ENCODE data around the gene CCDC93. TPM values are rescaled to one million over a fixed set of nuclear protein-coding genes. Genes with fewer than 3 reads are reported as not detected.
"Not testable (repeated sequence)": the region's sequence is repeated elsewhere in the genome, so short reads cannot be mapped to it uniquely, and the experiment has no call there.

CCDC93 gene
- total RNA-seq, 1 experiment from 2014 or later: 31.5 TPM

GRCh38 chr2:118019821-118020220 is 6.0 kb upstream of the CCDC93 start:
- TF ChIP-seq POLR2AphosphoS5 (IDR thresholded peaks at IDR 0.05; ENCODE audit: low read depth, low read length) (no peak), TCF7L2 (IDR thresholded peaks at IDR 0.05; ENCODE audit: low read depth, low read length) (no peak), CTCF (IDR thresholded peaks at IDR 0.05) (no peak), SIN3A (IDR thresholded peaks at IDR 0.05; ENCODE audit: borderline replicate concordance, insufficient read depth, low read depth, low read length) (no peak)
- TF ChIP-seq, protein P1, sequence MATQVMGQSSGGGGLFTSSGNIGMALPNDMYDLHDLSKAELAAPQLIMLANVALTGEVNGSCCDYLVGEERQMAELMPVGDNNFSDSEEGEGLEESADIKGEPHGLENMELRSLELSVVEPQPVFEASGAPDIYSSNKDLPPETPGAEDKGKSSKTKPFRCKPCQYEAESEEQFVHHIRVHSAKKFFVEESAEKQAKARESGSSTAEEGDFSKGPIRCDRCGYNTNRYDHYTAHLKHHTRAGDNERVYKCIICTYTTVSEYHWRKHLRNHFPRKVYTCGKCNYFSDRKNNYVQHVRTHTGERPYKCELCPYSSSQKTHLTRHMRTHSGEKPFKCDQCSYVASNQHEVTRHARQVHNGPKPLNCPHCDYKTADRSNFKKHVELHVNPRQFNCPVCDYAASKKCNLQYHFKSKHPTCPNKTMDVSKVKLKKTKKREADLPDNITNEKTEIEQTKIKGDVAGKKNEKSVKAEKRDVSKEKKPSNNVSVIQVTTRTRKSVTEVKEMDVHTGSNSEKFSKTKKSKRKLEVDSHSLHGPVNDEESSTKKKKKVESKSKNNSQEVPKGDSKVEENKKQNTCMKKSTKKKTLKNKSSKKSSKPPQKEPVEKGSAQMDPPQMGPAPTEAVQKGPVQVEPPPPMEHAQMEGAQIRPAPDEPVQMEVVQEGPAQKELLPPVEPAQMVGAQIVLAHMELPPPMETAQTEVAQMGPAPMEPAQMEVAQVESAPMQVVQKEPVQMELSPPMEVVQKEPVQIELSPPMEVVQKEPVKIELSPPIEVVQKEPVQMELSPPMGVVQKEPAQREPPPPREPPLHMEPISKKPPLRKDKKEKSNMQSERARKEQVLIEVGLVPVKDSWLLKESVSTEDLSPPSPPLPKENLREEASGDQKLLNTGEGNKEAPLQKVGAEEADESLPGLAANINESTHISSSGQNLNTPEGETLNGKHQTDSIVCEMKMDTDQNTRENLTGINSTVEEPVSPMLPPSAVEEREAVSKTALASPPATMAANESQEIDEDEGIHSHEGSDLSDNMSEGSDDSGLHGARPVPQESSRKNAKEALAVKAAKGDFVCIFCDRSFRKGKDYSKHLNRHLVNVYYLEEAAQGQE (IDR thresholded peaks at IDR 0.05; ENCODE audit: insufficient read depth in 1 of 2, low read depth in 2 of 2, low read length in 1 of 2): no peak
- no peak overlapping the region for H3K27ac ChIP-seq (ENCODE audit: low read length)
- no peaks in the 10 kb centered on the region for H3K9me3 ChIP-seq (ENCODE audit: control insufficient read depth, insufficient read depth, low read depth, low read length)
- DNase-seq (ENCODE audit: low read depth, low spot score): no peak
- POLR2A ChIA-PET: no interaction called here
- intact Hi-C loops (cut with micrococcal nuclease; ENCODE audit: unreplicated experiment): no loop called here
- peaks cover 2% of the 10 kb centered on the region; the same call in 1 of the 2 replicates for H3K27me3 ChIP-seq (ENCODE audit: control insufficient read depth, insufficient read depth, low read length)
- BruUV-seq (replicated peaks): no TSS peak
- H3K4me1 ChIP-seq (ENCODE audit: control insufficient read depth, insufficient read depth, low read length): 0 out of 2 replicates have a peak, but pooled peaks cover 2% of the 10 kb centered on the region
- ATAC-seq: no peak
- in situ Hi-C loops (cut with HindIII; ENCODE audit: low pct_unique_long_range_greater_than_20kb, low sequenced_read_pairs): no loop called here
- H3K4me3 ChIP-seq (ENCODE audit: low read depth in 2 of 2, low read length in 2 of 2): no peak overlapping the region
- H3K36me3 ChIP-seq (ENCODE audit: control insufficient read depth, insufficient read depth, low read length): no peaks in the 10 kb centered on the region
- CTCF ChIA-PET: no interaction called here

DNA sequence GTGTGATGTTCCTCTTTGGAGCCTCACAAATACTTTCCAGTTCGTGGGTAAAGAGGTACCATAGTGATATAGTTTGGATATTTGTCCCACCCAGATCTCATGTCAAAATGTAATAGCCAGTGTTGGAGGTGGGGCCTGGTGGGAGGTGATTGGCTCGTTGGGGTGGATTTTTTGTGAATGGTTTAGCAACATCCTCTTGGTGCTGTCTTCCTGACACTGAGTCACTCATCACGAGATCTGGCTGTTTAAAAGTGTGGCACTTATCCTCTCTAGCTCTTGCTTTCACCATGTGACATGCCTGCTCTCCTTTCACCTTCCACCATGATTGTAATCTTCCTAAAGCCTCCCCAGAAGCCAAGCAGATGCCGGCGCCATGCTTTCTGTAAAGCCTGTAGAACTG is 3.0 kb upstream of the CCDC93 start:
- BruUV-seq (replicated peaks): no TSS peak
- TF ChIP-seq, protein P1 (IDR thresholded peaks at IDR 0.05; ENCODE audit: insufficient read depth in 1 of 2, low read depth in 2 of 2, low read length in 1 of 2): no peak
- TF ChIP-seq POLR2AphosphoS5 (IDR thresholded peaks at IDR 0.05; ENCODE audit: low read depth, low read length) (no peak), SIN3A (IDR thresholded peaks at IDR 0.05; ENCODE audit: borderline replicate concordance, insufficient read depth, low read depth, low read length) (no peak), TCF7L2 (IDR thresholded peaks at IDR 0.05; ENCODE audit: low read depth, low read length) (no peak), CTCF (IDR thresholded peaks at IDR 0.05) (no peak)
- Histone ChIP-seq H3K4me1 (ENCODE audit: control insufficient read depth, insufficient read depth, low read length) (peaks cover 10% of the 10 kb centered on the region), H3K27ac (ENCODE audit: low read length) (no peak overlapping the region), H3K9me3 (ENCODE audit: control insufficient read depth, insufficient read depth, low read depth, low read length) (no peaks in the 10 kb centered on the region), H3K27me3 (ENCODE audit: control insufficient read depth, insufficient read depth, low read length) (0 out of 2 replicates have a peak, but pooled peaks cover 1% of the 10 kb centered on the region), H3K36me3 (ENCODE audit: control insufficient read depth, insufficient read depth, low read length) (no peaks in the 10 kb centered on the region), H3K4me3 (ENCODE audit: low read depth in 2 of 2, low read length in 2 of 2) (no peak overlapping the region)
- in situ Hi-C loops (cut with HindIII; ENCODE audit: low pct_unique_long_range_greater_than_20kb, low sequenced_read_pairs) (no loop called here), intact Hi-C loops (cut with micrococcal nuclease; ENCODE audit: unreplicated experiment) (no loop called here)
- ChIA-PET CTCF (no interaction called here), POLR2A (no interaction called here)
- no peak for ATAC-seq
- no peak for DNase-seq (ENCODE audit: low read depth, low spot score)

- peaks cover 10% of the 10 kb centered on the region for H3K4me1 ChIP-seq (ENCODE audit: control insufficient read depth, insufficient read depth, low read length)
- POLR2A ChIA-PET, CTCF ChIA-PET: not testable (repeated sequence)
These were observed 1.9 kb upstream of the CCDC93 start for GRCh38 chr2:118015761-118016160.

More at GRCh38 chr2:118015761-118016160, 1.9 kb upstream of the CCDC93 start:
- H3K36me3 ChIP-seq (ENCODE audit: control insufficient read depth, insufficient read depth, low read length); H3K27me3 ChIP-seq (ENCODE audit: control insufficient read depth, insufficient read depth, low read length); ATAC-seq; H3K9me3 ChIP-seq (ENCODE audit: control insufficient read depth, insufficient read depth, low read depth, low read length); in situ Hi-C loops (cut with HindIII; ENCODE audit: low pct_unique_long_range_greater_than_20kb, low sequenced_read_pairs); BruUV-seq (replicated peaks); DNase-seq (ENCODE audit: low read depth, low spot score); H3K4me3 ChIP-seq (ENCODE audit: low read depth in 2 of 2, low read length in 2 of 2); H3K27ac ChIP-seq (ENCODE audit: low read length); intact Hi-C loops (cut with micrococcal nuclease; ENCODE audit: unreplicated experiment): not testable (repeated sequence)
